ENCODE data around the gene COL9A2.

GRCh38 chr1:40360631-40361030 is 43.5 kb upstream of the COL9A2 start:
- TF ChIP-seq, protein P1, sequence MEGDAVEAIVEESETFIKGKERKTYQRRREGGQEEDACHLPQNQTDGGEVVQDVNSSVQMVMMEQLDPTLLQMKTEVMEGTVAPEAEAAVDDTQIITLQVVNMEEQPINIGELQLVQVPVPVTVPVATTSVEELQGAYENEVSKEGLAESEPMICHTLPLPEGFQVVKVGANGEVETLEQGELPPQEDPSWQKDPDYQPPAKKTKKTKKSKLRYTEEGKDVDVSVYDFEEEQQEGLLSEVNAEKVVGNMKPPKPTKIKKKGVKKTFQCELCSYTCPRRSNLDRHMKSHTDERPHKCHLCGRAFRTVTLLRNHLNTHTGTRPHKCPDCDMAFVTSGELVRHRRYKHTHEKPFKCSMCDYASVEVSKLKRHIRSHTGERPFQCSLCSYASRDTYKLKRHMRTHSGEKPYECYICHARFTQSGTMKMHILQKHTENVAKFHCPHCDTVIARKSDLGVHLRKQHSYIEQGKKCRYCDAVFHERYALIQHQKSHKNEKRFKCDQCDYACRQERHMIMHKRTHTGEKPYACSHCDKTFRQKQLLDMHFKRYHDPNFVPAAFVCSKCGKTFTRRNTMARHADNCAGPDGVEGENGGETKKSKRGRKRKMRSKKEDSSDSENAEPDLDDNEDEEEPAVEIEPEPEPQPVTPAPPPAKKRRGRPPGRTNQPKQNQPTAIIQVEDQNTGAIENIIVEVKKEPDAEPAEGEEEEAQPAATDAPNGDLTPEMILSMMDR (IDR thresholded peaks at IDR 0.05) = no peak
- TF ChIP-seq ZFX (IDR thresholded peaks at IDR 0.05; ENCODE audit: borderline replicate concordance) = no peak
